Fibroblast of skin of right quadriceps (primary cell): ENCODE results near the gene SIX3.
A peak's percentile ranks its signal among the peaks of the same experiment; 100 is the strongest.

ENCODE experiments used
- DNase-seq: peaks from one replicate; pipeline ENCODE4 v3.0.0-alpha.2; 2013

Gene SIX3

DNA sequence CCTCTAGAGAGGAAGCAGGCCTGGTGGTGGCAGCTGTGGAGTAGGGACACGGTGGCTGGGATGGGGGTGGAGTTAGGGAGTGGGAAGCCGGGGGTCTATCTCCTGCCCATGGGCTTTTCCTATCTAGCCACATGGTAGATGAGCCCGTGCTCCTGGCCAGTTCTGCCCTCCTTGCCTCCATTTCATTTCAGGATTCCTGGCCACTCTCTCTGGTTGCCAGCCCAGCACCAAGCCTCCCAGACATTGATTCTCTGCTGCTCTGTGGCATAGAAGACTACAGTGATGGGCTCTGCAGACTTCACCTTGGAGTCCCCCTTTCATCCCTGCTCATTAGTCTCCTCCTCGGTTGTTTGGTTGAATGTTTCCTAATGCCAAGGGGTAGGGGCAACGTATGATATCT, 19.4 kb downstream of the SIX3 start:
- DNase-seq: no peak

DNA sequence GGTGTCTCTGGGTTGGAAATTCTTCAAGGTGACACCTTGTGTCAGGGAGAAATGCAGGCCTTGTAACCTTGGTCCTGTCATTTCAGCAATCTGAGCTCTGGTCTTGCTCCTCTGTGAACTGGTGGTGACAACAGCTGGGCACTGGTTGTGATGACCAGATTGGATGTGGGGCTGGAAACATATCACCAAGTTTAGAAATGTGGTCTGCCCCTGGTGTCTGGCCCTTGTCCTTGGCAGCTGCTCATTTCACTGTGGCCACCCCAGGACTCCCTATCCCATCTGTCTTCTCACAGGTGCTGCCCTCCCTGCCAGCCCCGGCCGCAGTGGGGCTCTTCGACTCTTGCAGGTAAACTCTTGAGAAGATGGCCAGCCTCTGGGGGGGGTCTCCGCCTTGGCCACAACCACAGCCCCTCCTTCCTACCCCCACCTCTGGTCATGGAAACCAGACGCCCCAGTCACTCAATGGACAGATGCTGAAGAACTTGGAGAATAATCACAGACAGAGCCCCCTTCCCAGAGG, 20.7 kb downstream of the SIX3 start:
- no peak for DNase-seq

DNA sequence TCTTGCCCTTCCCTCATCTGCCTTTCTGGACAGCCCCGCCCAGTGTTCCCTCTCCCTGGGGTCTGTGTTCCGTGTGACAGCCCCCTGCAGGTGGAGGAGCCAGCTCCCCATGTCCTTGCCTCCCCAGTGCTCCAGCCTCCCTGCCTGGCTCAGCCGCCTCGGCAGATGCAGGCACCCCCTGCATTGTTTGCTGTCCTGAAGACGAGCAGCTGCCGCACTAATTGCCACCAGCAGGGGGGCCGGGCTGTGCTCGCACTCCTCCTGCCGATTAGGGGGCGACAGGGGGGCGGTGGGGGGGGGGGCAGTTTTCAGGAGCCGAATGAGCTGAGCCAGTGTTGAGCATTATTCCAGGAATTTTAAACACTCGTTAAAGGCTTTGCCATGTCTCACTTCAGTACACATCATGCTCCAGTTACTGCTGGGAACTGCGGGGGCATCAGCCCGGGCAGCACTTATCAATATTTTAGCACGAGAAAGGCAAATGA, 23.3 kb downstream of the SIX3 start:
- DNase-seq: no peak

DNA sequence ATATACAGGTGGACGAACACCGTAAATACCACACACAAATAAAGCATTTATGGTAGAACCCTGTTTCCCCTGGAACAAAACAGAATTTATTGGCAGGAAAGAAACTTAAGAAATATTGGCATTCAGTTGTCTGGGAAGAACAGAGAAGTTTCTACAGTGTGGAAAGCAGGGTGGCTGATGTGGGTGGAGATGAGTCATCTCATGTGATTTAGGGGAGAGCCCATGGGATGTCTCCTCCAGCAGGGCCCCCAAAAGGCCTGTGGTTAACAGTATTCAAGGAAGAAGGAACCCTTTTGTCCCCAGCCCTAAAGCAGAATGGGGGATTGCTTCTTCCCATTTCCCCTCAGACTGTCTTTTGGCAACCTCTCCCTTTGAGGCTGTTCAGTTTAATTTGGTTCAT, 24.2 kb downstream of the SIX3 start:
- DNase-seq: no peak

DNA sequence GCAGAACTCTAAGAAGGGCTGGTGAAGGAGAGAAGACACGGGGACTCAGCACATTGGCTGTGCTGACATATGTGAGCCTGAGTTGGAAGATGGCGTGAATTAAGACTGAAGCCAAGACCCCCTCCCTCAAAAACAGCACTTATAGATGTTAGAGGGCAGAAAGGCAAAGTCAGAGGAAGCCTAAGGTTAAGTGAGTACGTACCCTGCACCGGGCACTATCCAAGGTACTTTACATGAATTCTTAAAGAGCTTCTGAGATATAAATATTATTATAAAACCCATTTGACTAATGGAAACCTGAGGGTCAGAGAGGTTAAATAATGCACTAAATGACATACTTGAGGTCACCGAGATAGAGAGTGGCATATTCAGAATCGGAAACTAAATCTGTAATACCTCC, 25.6 kb downstream of the SIX3 start:
- DNase-seq: no peak

DNA sequence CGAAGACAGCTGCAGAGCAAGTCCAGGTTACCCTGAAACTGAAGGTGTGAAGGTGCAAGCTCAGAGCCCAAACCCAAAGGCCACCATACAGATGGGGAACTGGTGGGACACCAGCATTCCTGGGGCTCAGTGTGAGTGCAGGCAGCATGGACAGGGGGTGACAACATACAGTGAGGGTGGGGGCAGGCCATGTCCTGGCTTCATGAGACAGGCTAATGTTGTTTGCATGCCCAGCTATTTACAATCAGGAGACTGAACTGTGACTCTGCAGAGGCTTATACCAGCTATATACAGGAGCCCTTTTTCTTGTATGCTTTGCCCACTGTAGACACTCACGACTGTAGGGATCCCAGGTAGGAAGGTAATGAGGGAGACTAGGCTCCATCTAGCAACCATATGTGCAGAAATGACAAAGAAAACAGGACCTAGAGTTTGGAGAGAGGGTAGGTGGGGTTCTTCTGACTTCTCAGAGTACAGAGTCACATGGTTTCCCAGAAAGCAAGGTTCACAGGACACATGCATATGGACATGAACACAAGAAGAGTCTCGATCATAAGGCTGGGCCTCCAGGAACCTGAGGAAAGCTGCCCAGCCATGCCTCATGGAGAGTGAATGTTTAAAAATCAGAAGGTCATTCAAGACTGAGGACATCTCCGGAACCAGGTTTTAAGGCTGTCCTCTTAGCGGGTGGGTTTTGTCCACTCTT, 26.4 kb downstream of the SIX3 start:
- no peak for DNase-seq

DNA sequence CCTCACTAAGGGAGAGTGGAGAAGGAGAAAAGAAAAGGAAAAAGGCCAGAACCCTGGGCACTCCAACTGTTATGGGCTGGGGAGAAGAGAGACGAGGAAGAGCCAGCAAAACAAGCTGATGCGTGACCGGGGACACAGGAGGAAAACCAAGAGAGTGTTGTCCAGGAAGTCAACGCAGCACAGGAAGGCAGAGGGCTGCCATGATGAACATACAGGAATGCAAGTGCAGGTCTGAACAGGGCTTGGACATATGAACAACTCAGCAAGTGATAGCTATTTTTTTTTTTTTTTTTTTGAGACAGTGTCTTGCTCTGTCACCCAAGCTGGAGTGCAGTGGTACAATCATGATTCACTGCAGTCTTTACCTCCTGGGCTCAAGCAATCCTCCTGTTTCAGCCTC, 28.4 kb downstream of the SIX3 start:
- DNase-seq: no peak

DNA sequence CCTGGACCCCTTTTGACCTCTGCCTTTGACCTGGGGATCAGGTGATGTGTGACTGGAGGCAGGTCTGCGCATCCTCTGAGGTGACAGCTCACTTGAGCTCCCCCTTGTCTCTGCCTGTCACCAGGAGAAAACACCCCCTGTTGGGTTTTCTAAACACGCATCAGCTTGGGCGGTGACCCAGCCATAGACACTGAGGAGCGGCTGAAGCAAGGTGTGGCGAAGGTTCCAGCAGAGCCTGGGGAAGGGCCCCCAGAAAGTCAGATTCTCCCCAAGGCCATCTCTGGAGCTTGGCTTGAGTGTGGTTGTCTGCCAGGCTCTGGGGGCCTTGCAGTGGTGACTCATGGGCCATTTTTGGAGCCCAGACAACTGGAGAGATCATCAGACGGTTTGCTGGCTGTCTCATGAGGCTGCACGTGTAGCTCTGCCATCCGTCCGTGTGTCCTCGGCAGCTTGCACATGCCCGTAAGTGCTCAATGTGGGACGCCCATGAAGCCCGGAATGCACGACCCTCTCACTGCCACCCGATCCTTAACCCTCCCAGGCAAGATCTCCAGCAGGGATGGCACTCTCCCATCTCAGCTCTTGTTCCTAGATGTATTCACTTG, 29.4 kb downstream of the SIX3 start:
- no peak for DNase-seq

DNA sequence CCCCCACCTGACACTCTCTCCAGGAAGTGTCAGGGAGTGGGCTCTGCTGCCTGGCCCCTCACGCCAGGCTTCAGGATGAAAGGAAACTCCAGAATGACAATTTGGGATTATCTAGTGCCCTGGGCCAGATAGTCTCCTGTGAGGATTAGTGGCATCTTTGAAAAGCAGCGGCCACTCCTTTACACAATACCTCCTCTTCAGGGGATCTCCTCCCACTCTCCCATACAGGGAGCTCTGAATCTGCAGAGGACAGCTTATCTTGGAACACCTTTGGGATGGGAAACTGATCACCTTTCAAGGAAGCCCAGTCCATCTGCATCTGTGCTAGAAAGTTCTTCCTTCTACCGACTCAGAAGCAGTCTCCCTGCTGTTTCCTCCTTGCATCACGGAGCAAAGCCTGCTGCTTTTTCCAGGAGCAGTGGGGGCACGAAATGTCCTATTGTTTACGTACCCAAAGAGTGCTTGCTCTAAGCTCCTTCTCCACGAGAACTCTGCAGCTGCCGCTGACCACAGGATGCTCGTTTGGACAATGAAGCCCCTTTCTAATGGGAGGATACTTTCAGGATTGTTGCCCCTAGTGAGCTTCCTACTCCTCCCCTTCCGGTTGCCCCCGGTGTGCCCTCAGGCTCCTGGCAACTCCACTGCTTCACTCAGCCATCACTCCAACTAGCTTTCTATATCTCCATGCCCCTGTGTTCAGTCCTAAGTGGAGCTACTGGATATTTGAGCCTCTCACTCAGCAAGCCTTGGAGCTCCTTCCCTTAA, 31.5 kb downstream of the SIX3 start:
- no peak for DNase-seq

DNA sequence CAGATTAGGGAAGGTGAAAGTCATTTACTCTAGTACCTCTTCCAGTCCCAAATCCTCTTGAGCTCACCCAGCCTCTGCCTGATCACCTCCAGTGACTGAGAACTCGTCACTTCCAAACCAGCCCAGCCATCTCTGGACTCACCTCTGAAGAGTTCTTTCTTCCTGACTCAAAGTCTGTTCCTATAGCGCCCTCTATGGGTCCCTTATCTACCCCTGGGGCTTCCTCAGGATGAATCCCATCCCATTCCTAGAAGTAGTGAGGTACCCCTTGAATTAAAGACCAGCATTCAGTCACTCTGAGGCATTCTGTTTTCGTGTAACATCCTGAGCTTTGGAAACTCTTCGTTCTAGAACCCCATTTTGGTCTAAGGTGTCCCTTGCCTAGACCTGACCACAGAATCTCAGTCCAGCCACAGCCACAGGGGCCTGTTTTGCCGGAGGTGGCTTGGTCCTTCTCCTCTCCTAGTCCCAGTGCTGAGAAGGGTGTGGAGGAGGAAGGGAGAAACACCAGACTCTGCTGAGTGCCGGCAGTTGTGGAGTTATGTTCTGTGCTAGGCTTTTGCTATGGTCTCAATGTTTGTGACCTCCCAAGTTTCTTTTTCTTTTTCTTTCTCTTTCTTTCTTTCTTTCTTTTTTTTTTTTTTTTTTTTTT, 32.7 kb downstream of the SIX3 start:
- DNase-seq: peak; percentile 25

DNA sequence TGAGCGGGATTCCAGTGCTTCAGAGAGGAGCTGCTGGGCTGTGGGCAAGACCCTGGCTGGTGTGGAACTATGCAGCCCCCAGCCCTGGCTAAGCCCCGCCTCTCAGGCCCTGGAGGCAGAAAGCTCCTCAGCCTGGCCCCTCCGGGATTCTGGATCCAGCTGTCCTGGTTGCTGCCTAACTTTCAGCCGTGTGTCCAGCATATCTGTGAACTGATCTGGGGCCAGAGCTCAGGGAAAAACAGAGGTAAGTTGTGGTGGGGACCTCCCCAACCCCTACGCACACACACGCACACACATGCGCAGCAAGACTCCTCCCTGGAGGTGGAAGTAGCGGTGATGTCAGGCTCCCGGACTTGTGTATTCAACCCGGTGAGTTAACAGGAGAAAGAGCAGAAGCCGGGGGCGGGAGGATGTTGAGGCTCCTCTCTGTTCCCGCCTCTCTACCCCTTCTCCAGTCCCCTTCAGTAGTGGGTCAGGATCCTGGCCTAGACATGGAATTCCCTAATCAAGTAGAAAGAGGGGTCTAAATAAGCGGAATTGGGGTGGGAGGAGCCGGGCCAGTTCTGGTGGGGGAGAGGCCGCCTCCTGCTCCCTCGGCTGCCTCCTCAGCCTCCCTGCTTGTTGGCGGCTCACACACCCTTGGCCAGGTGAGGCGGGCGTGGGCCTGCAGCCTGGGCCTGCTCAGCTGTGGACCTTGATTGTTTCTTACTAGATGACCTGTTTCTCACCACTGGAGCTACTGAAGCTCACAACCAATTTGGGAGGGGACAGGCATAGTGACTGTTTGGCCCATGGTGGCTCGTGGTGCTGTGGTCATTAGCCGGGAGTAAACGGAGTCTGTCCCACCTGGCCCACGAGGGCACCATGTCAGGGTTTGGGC, 34.3 kb downstream of the SIX3 start:
- DNase-seq: no peak

DNA sequence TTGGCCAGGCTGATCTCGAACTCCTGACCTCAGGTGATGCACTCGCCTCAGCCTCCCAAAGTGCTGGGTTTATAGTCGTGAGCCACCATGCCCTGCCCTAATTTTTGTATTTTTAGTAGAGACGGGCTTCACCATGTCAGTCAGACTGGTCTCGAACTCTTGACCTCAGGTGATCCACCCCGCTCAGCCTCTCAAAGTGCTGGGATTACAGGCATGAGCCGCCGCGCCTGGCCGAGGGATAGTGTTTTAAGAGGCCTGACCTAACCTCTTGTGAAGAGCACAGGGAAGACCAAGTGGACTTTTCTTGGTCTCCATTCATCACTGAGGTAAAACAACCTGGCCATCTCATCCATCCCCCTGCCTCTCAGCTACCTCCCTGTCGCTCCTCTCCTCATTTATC, 38.1 kb downstream of the SIX3 start:
- DNase-seq: no peak

DNA sequence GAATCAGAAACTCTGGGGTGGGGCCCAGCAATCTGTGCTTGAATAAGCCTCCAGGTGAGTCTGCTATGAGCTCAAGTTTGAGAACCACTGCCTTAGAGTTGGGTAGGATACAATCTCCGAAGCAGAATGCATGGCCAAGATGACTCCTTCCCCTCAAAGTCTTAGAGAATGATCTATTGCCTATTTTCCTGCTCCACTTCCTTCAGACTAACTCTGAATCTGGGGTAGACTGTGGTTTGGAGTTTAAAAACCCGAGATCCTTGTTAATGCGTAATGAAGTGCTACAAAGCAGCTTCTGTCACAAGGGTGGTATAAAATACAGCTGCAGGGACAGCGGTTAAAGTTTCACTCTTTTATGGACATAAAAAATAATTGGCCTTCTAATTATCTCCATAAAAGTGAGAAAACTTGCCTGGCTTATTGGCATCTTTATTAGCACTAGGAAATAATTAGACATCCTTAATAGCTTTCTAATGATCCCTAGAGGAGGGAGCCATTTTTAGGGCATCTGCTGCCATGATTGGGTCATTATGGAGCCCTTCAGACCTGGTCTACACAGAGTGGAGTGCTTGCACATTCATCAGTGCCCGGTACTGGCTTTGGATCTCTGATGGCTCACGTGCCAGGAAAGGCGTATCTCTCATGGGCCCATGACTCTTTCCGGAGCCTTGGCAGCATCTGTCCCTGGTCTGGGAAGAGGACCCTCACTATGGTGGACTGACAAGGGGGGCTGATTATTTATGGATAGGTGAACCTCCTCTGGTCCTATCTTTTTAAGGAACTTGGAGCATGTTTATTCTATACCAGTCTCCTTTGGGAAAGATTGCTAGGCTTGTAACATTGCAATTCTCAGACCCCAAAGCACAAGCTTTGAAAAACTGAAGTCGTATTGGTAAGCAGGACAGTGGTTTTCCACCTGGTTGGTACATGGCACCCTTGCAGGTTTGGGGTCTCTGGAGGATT, 39.5 kb downstream of the SIX3 start:
- DNase-seq: no peak

DNA sequence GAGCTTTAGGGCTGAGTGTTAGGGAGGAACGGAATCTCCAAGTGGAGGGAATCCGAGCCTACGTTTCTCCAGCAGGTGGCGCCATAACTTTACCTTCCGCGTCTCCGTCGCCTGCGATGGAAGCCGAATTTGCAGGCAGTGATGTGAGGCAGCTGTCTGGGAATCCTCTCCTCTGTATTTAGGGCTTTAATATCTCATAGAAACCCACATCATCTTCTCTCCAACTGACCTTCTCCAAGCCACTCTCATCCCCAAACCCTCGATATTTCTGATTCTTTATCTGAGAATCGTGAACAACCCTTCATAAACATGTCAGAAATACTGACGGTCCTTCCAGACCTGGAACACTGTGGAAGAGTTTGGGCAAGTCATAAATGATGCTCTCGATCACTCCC, 40.2 kb downstream of the SIX3 start:
- peak; percentile 62 for DNase-seq

DNA sequence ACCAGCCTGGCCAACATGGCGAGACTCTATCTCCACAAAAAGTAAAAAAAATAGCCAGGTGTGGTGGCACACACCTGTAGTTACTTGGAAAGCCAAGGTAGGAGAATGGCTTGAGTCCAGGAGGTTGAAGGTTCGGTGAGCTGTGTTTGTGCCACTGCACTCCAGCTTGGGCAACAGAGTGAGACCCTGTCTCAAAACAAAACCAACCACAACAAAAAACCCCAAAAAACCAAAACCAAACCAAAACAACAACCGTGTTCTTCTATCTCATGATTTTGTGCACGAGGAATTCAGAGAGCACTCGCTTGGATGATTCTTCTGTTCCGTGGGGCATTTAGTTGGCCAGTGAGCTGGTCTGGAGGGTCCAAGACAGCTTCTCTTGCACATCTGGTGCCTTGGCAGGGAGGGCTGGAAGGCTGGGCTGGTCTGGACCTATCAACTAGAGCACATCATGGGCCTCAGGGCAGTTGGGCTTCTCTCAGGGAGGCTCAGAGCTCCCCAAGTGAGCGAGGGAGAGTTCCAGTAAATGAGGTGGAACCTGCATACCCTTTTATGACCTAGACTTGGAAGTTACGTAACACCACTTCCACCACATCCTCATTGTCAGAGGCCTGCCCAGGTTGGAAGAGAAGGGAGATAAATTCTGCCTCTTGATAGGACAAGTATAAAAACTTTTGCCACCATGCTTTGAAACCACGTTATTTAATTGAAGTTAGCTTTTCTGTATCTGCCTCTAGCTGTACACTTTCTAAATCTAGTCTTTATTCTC, 42.5 kb downstream of the SIX3 start:
- no peak for DNase-seq

DNA sequence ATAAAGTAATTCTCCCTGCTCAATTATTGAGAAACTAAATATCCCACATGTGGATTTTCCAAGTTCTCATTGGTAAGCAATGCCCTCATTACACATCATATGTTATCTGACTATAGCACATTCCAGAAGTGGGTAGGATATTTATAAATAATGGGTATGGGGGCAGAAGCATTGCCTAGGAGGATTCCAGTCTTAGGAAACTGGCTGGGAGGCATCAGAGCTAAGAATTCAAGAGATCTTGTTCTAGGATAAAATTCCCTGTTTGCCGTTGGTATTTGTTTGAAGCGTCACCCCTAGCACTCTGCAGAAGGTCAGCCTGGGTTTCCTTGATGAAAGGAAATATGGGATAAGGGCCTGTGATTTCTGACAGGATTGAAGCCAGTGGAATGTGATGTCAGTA, 47.7 kb downstream of the SIX3 start:
- no peak for DNase-seq

DNA sequence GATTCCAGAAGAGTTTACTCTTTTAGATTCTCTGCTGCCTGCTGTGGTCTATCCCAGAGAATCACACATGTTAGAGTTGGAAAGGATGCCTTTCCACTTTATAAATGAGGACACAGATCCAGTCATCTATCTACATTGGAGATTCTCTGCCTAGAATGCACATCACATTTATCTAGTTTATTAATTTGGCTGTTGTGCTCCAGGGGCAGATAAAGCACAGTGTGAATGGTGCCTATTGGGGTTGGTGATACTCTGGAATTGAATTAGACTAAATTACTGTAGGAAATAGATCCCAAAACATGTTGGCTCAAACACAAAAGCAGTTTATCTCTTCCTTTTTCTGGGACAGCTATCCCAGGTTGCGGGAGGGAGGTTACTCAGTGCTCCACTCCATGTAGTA, 52.9 kb downstream of the SIX3 start:
- no peak for DNase-seq
